GM18951 (cell line): ENCODE data around the gene AQP2.

Experiments
- POLR2A ChIP-seq: IDR thresholded peaks from 4 replicates; pipeline ENCODE4 v1.6.1; 2011; ENCODE audit warnings: mild to moderate bottlenecking; ENCODE audit not compliant: insufficient read length, insufficient read depth; ENCODE audit errors: extremely low read depth
- in situ Hi-C: fragments of 300-500 bp; cut with MboI; formaldehyde crosslinking; loops from one replicate; pipeline ENCODE4 v1.12.0; 2022; ENCODE audit warnings: low sequenced_read_pairs, mixed read lengths, inconsistent platforms; ENCODE audit not compliant: unreplicated experiment

The AQP2 gene

GRCh38 chr12:49925433-49926204, 24.9 kb upstream of the AQP2 start:
- TF ChIP-seq POLR2A, result no peak
- in situ Hi-C loops, result no loop called here

GRCh38 chr12:49928471-49928870, 22.1 kb upstream of the AQP2 start:
- TF ChIP-seq POLR2A, result no peak
- in situ Hi-C loops, result no loop called here

GRCh38 chr12:49929581-49929980, 21.0 kb upstream of the AQP2 start:
- no peak for TF ChIP-seq POLR2A
- in situ Hi-C loops, result no loop called here

DNA sequence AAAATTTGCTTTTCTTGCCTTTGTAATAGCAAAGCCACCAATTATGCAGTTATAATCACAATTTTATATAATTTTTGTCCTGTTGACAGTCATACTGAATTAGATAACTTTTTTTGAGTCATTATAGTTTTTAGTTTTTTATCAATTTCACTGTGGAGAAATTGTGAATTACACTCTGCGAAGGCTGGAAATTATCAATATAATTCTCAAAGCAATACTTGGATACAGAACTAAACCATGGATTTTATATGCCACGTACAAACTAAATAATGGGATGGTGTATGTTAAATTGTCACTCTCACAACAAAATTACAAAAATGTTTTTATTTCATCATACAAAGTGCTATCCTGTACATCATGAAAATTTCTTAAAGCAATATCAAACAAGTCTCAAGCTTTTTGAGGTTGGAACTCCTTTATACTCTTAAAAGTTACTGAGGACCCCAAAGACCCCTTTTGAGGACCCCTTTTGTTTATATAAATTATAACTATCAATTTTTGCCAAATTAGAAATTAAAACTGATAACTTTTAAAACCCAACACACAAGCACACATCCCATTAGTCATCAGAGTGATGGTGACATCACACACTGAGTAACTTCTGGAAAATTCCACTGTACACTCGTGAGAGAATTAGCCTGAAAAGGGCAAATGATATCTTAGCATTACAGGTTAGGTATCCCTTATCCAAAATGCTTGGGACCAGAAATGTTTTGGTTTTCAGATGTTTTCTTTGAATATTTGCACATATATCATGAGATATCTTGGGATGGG, 19.8 kb upstream of the AQP2 start:
- in situ Hi-C loops, result no loop called here
- TF ChIP-seq POLR2A, result no peak

- in situ Hi-C loops, result no loop called here
Observed at GRCh38 chr12:49932023-49932422, 18.5 kb upstream of the AQP2 start.

DNA sequence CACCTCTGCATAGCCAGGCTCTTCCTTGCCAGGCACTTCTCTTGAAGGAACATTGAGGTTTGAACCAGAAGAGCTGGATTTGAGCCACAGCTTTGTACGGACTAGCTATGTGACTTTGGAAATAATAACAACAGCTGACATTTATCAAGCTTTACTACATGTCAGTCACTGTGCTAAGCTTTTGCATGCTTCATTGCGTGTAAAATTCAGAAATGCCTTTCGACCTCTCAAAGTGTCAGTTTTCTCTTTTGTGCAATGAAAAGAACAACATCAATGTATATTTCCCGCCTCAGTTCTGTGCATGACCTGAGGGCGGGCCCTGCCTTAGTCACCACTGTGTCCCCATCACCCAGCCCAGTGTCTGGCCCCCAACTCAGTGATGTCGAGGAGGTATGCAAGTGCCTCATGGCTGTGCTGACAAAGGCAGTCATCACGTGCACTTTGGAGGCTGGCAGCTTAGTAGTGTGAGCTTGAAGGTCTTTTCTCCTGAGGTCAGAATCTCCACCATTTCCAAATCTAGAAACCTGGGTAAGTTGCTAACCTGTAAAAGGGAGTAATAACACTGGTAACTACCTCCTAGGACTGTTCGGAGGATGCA, 17.9 kb upstream of the AQP2 start:
- in situ Hi-C loops, result no loop called here
- TF ChIP-seq POLR2A, result no peak

More at GRCh38 chr12:49932023-49932422, 18.5 kb upstream of the AQP2 start:
- no peak for TF ChIP-seq POLR2A

DNA sequence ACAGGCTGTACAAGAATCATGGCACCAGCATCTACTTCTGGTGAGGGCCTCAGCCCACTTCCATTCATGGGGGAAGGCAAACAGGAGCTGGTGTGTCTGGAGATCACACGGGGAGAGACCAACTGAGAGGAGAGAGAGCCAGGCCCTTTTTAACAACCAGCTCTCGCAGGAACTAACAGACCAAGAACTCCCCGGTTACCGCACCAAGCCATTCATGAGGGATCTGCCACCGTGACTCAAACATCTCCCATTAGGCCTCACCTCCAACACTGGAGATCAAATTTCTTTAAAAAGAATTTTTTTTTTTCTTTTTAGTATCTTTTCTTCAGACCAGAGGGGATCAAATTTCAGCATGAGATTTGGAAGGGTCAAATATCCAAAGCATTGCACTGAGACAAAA, 16.7 kb upstream of the AQP2 start:
- in situ Hi-C loops, result no loop called here
- no peak for TF ChIP-seq POLR2A

GRCh38 chr12:49934505-49934904, 16.0 kb upstream of the AQP2 start:
- in situ Hi-C loops, result no loop called here
- TF ChIP-seq POLR2A, result no peak

DNA sequence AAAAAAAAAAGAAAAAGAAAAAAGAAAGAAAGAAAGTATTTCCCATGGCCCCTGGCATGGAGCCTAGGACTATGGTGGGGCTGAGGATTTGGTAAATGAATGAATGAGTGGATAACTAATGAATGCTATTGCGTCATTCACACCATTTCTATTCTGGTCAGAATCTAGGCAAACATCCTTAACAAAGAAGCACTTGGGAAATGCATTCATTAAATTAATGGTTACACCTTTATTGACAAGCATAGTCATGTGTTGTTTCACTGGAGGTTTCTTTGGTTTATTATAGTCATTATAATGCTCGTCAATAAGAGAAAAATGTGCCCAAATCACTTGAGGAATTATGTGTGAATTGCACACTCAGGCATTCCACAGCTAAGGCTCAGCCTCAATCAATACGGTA, 13.6 kb upstream of the AQP2 start:
- no peak for TF ChIP-seq POLR2A
- in situ Hi-C loops, result no loop called here

DNA sequence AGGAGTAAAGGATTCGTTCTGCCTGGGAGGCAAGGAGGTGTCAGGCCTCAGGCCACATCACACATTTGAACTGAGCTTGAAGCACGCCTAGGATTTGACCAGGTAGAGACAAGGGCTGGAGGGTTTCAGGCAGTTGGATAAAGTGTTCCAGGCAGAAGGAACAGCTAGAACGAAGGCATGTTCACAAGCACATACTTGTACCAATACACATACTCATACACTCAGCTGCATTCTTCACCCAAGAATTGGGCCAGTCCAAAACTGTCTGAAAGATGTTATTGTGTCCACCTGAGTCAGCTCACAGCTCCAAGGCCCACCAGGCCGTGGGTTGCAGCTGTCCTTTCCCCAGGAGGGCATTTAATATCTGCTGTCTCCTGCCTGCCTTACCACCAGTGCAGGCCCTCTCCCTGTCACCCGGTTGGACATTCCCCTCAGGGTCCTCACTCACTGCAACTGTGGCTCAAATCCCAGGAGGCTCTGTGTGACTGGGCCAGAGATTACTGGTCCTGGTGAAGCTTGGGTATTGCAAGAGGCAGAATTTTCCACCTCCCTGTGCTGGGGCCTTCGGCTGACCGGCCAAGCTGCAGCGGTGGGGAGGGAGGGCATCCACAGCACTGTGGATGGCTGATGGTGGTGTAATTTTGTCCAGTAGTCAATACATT, 12.8 kb upstream of the AQP2 start:
- in situ Hi-C loops, result no loop called here
- TF ChIP-seq POLR2A, result no peak

- in situ Hi-C loops, result no loop called here
- TF ChIP-seq POLR2A, result no peak
Observed at GRCh38 chr12:49939307-49939706, 11.2 kb upstream of the AQP2 start.

- TF ChIP-seq POLR2A, result no peak
- in situ Hi-C loops, result no loop called here
Observed at GRCh38 chr12:49939707-49940106, 10.8 kb upstream of the AQP2 start.
